Measurements from ENCODE around the gene NME7.

The NME7 gene

DNA sequence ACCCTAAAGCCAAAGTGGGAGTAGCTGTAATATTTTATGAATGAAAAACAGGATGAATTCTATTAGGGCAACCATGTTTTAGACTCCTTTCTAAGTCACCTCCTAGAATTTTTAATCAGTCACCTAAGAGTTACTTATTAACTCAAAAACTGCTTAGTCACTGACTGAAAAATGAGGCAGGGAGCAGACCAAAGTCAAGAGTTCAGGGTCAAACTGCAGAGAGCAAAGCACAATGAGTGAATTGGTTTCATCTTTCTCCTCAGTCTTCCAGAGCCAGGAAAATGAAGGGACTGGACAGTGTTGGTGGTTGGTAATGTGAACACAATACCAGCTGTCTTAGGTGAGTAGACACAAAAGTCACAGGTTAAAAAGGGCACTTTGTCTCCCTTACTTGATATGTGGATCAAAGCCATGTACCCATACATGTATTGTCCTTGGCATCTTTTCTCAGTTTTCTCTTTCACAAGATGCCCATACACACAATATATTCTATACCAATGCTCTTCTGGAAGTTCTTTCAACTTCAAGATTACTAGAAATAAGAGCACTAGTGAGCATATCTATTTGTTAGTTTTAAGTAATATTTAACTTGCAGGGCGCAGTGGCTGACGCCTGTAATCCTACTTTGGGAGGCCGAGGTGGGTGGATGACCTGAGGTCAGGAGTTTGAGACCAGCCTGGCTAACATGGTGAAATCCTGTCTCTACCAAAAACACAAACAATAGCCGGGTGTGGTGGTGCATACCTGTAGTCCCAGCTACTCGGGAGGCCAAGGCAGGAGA, 218.9 kb downstream of the NME7 start:
- H3K36me3 ChIP-seq (replicated peaks; ENCODE audit: low read depth, low read length): no peaks in the 10 kb centered on the region
- H3K9me3 ChIP-seq (ENCODE audit: insufficient read depth, low read length): no peaks in the 10 kb centered on the region
- H3K9ac ChIP-seq (ENCODE audit: low read length): peak overlapping the region; percentile 40; the same call in 1 of the 2 replicates
- H3K4me2 ChIP-seq (ENCODE audit: low read length): peak overlapping the region; percentile 64
- no peaks in the 10 kb centered on the region for H3K79me2 ChIP-seq (ENCODE audit: low read length)
- TF ChIP-seq, protein P1, sequence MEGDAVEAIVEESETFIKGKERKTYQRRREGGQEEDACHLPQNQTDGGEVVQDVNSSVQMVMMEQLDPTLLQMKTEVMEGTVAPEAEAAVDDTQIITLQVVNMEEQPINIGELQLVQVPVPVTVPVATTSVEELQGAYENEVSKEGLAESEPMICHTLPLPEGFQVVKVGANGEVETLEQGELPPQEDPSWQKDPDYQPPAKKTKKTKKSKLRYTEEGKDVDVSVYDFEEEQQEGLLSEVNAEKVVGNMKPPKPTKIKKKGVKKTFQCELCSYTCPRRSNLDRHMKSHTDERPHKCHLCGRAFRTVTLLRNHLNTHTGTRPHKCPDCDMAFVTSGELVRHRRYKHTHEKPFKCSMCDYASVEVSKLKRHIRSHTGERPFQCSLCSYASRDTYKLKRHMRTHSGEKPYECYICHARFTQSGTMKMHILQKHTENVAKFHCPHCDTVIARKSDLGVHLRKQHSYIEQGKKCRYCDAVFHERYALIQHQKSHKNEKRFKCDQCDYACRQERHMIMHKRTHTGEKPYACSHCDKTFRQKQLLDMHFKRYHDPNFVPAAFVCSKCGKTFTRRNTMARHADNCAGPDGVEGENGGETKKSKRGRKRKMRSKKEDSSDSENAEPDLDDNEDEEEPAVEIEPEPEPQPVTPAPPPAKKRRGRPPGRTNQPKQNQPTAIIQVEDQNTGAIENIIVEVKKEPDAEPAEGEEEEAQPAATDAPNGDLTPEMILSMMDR (IDR thresholded peaks at IDR 0.05; ENCODE audit: low read depth, low read length): no peak
- TF ChIP-seq EZH2phosphoT487 (IDR thresholded peaks at IDR 0.05; ENCODE audit: low read depth): no peak
- H3K27me3 ChIP-seq (ENCODE audit: low read depth, low read length): no peaks in the 10 kb centered on the region
- H2AFZ ChIP-seq (ENCODE audit: low read depth, low read length): peak overlapping the region; percentile 39; the same call in 1 of the 2 replicates
- peak overlapping the region; percentile 60 for H3K27ac ChIP-seq (ENCODE audit: low read length)
- peaks cover 31% of the 10 kb centered on the region for H3K4me1 ChIP-seq (ENCODE audit: low read length)
- no peaks in the 10 kb centered on the region for H4K20me1 ChIP-seq (ENCODE audit: insufficient read depth, low read length)
- H3K4me3 ChIP-seq (ENCODE audit: low read length): peak overlapping the region; percentile 11; the same call in 1 of the 2 replicates

DNA sequence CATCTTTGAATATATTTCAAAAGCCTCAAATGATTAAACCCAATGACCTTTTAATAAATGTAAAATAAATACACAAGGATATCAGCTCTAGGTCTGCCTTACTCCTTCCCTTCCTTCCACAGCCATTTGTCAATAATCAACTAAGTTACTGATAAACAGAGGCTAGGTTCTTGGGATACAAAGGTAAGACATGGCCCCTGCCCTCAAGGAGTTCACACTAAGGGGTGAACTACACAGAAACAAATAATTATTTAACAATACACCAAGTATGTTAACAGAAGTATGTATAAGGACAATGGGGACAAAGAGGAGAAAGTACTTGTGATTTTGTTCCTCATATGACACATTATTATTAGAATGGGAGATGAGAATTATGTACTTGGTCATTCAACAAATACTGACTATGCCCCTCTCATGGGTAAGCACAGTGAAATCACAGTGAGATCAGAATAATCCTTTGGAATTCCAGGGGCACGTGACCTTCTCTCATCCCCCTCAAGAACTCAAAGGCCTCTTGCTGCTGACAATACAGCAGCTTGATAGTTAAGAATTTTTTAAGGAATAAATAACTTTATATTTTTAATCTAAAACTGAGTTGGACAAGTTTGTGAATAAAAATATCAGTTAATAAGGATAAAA, 220.9 kb downstream of the NME7 start:
- no peak overlapping the region for H3K27ac ChIP-seq (ENCODE audit: low read length)
- no peak overlapping the region for H3K4me2 ChIP-seq (ENCODE audit: low read length)
- no peaks in the 10 kb centered on the region for H3K27me3 ChIP-seq (ENCODE audit: low read depth, low read length)
- no peak overlapping the region for H3K4me3 ChIP-seq (ENCODE audit: low read length)
- peaks cover 40% of the 10 kb centered on the region for H3K4me1 ChIP-seq (ENCODE audit: low read length)
- TF ChIP-seq, protein P1 (IDR thresholded peaks at IDR 0.05; ENCODE audit: low read depth, low read length): no peak
- TF ChIP-seq EZH2phosphoT487 (IDR thresholded peaks at IDR 0.05; ENCODE audit: low read depth): no peak
- no peaks in the 10 kb centered on the region for H4K20me1 ChIP-seq (ENCODE audit: insufficient read depth, low read length)
- no peaks in the 10 kb centered on the region for H3K9me3 ChIP-seq (ENCODE audit: insufficient read depth, low read length)
- H3K9ac ChIP-seq (ENCODE audit: low read length): no peak overlapping the region
- no peak overlapping the region for H2AFZ ChIP-seq (ENCODE audit: low read depth, low read length)
- H3K36me3 ChIP-seq (replicated peaks; ENCODE audit: low read depth, low read length): no peaks in the 10 kb centered on the region
- no peaks in the 10 kb centered on the region for H3K79me2 ChIP-seq (ENCODE audit: low read length)

DNA sequence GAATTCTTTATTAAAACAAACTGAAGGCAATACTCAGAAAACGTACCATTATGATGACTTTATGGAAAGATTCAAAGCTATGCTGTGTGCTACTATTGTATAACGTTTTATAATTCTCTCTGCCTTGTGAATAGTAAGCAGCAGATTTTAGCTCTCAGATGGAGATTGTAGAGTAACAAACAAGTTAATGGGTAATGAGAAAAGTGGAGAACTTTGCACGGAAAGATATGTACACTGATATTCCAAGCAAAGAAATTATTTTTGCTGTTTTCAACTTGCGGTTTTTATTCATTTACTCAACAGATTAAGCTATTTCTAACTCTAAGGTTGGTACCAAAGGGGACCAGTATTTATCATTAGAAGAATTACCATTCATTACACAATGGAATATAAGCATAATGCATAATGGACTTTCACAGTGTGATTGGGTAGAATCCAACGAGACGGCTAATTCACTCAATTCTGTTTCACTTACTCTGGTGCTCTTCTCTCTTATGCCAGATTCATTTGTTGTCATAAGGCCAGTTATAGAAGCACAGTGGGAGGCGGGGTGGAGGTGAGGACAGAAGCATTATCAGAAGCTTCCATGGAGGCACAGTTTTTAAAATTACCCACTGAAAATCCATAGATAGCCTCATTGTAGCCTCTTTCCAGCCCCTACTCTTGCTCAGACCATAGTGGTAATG, 222.5 kb downstream of the NME7 start:
- Histone ChIP-seq H3K4me2 (ENCODE audit: low read length) (no peak overlapping the region), H3K4me1 (ENCODE audit: low read length) (peaks cover 42% of the 10 kb centered on the region), H3K36me3 (replicated peaks; ENCODE audit: low read depth, low read length) (peaks cover 6% of the 10 kb centered on the region), H3K4me3 (ENCODE audit: low read length) (no peak overlapping the region), H3K27me3 (ENCODE audit: low read depth, low read length) (no peaks in the 10 kb centered on the region), H3K9ac (ENCODE audit: low read length) (no peak overlapping the region), H2AFZ (ENCODE audit: low read depth, low read length) (no peak overlapping the region), H3K27ac (ENCODE audit: low read length) (no peak overlapping the region), H3K9me3 (ENCODE audit: insufficient read depth, low read length) (no peaks in the 10 kb centered on the region), H3K79me2 (ENCODE audit: low read length) (no peaks in the 10 kb centered on the region; the same call in 1 of the 2 replicates), H4K20me1 (ENCODE audit: insufficient read depth, low read length) (no peaks in the 10 kb centered on the region)
- TF ChIP-seq EZH2phosphoT487 (IDR thresholded peaks at IDR 0.05; ENCODE audit: low read depth): no peak
- TF ChIP-seq, protein P1 (IDR thresholded peaks at IDR 0.05; ENCODE audit: low read depth, low read length): no peak

DNA sequence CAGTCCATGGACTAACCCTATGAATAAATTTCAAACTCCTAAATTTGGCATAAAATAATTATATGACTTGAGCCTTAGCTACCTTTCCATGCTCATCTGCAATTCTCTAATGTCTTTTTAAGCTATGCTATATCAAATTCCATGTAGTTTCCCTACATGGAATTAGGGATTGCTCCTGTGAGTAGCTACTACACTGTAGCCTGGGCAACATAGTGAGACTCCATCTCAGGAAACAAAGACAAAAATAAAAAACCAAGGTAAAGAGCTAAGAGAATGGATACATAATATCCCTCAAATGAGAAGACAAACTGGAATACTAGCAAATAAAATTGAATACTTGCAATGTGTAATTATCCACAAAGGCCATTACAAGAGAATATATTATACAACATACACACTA, 223.6 kb downstream of the NME7 start:
- no peak overlapping the region for H3K9ac ChIP-seq (ENCODE audit: low read length)
- peaks cover 43% of the 10 kb centered on the region for H3K4me1 ChIP-seq (ENCODE audit: low read length)

More for the DNA sequence above, 223.6 kb downstream of the NME7 start:
- Histone ChIP-seq H3K27ac (ENCODE audit: low read length) (no peak overlapping the region), H3K4me2 (ENCODE audit: low read length) (no peak overlapping the region), H3K27me3 (ENCODE audit: low read depth, low read length) (no peaks in the 10 kb centered on the region), H3K4me3 (ENCODE audit: low read length) (no peak overlapping the region), H4K20me1 (ENCODE audit: insufficient read depth, low read length) (no peaks in the 10 kb centered on the region), H3K36me3 (replicated peaks; ENCODE audit: low read depth, low read length) (peaks cover 6% of the 10 kb centered on the region), H3K9me3 (ENCODE audit: insufficient read depth, low read length) (no peaks in the 10 kb centered on the region), H2AFZ (ENCODE audit: low read depth, low read length) (no peak overlapping the region), H3K79me2 (ENCODE audit: low read length) (peaks cover 3% of the 10 kb centered on the region; the same call in 1 of the 2 replicates)
- TF ChIP-seq EZH2phosphoT487 (IDR thresholded peaks at IDR 0.05; ENCODE audit: low read depth): no peak
- TF ChIP-seq, protein P1 (IDR thresholded peaks at IDR 0.05; ENCODE audit: low read depth, low read length): no peak

Data from OCI-LY3 (cell line).